HepG2 (cell line): ENCODE results near the gene CENPB. TPM values are rescaled to one million over a fixed set of nuclear protein-coding genes. Genes with fewer than 3 reads are reported as not detected.

Experiments
- ATAC-seq: fragments of 200-7000 bp; cut with Tn5 transposase; 3 replicates; pipeline ENCODE4 v1.9.1; 2020; ENCODE audit warnings: mild to moderate bottlenecking, moderate library complexity
- BruUV-seq: library from RNA; stranded (reverse); fragments of 400-500 nt; replicated peaks from 2 replicates; lab custom pipeline; 2021; lab: Mats Ljungman, UMichigan
- CTCF ChIA-PET: fragments of 300-600 bp; formaldehyde crosslinking; extraction: SDS; loops from one replicate; lab custom pipeline; 2021; ENCODE audit warnings: low total read pairs, inconsistent platforms, low intra/inter-chr PET ratio; lab: Yijun Ruan, JAX
- POLR2A ChIA-PET: fragments of 350-600 bp; sonication (Branson Sonifier 250); formaldehyde crosslinking; loops from one replicate; lab custom pipeline; 2020; ENCODE audit warnings: antibody characterized with exemption, inconsistent platforms; lab: Yijun Ruan, JAX
- DNase-seq: peaks from one replicate; pipeline ENCODE4 v3.0.0-alpha.2; 2015; ENCODE audit warnings: low spot score
- FAIRE-seq: peaks from 3 replicates; lab custom pipeline; 2011; peaks lifted over from hg19 to GRCh38; lab: Jason Lieb, UNC
- H2AFZ ChIP-seq: one replicate; pipeline ENCODE4 v1.6.1; 2011; ENCODE audit warnings: low read length, inconsistent platforms
- H3K27ac ChIP-seq: fragments of 300-600 bp; 3 replicates; pipeline ENCODE4 v1.8.0; 2011; ENCODE audit warnings: mixed run types, mild to moderate bottlenecking, mixed read lengths, low read length, inconsistent platforms; ENCODE audit not compliant: insufficient read depth; ENCODE audit errors: extremely low read length
- H3K27me3 ChIP-seq, 2 experiments: fragments of 200-600 bp in 1 of 2; 2 replicates in 1 of 2; 3 replicates in 1 of 2; pipeline versions ENCODE4 v1.6.0 to v1.8.0; 2011; ENCODE audit warnings: low read length in 2 of 2, mild to moderate bottlenecking in 2 of 2, moderate library complexity in 2 of 2, inconsistent platforms in 1 of 2; ENCODE audit not compliant: insufficient read depth in 2 of 2, control insufficient read depth in 1 of 2
- H3K36me3 ChIP-seq, 2 experiments: fragments of 200-600 bp in 1 of 2; replicated peaks in 1 of 2; 2 replicates in 1 of 2; 3 replicates in 1 of 2; pipeline versions ENCODE4 v1.5.1 to v1.8.0; 2011; ENCODE audit warnings: low read length in 2 of 2, inconsistent platforms in 1 of 2; ENCODE audit not compliant: insufficient read depth in 2 of 2, control insufficient read depth in 1 of 2
- H3K4me1 ChIP-seq: 2 replicates; pipeline ENCODE4 v1.5.1; 2012; ENCODE audit warnings: low read length, inconsistent platforms; ENCODE audit not compliant: insufficient read depth
- H3K4me2 ChIP-seq: 2 replicates; pipeline ENCODE4 v1.6.0; 2011; ENCODE audit warnings: low read depth, low read length, inconsistent platforms
- H3K4me3 ChIP-seq, 3 experiments: fragments of 200-600 bp in 1 of 3; sonication (generic), shearing (Covaris generic) in 1 of 3; replicated peaks in 1 of 3; 2 replicates each; pipeline ENCODE4 v1.5.1; 2011 to 2016; ENCODE audit warnings: low read length in 3 of 3, inconsistent platforms in 2 of 3, low read depth in 2 of 3, mild to moderate bottlenecking in 2 of 3, control low read depth in 1 of 3, mixed read lengths in 1 of 3; ENCODE audit not compliant: insufficient read depth in 1 of 3
- H3K79me2 ChIP-seq: one replicate; pipeline ENCODE4 v1.6.1; 2011; ENCODE audit warnings: low read length, inconsistent platforms; ENCODE audit not compliant: insufficient read depth
- H3K9ac ChIP-seq: 2 replicates; pipeline ENCODE4 v1.6.0; 2011; ENCODE audit warnings: mild to moderate bottlenecking, low read depth, low read length, inconsistent platforms; ENCODE audit not compliant: insufficient read depth
- H3K9me3 ChIP-seq: 2 replicates; pipeline ENCODE4 v1.5.1; 2012; ENCODE audit warnings: mild to moderate bottlenecking, low read length
- H4K20me1 ChIP-seq: 2 replicates; pipeline ENCODE4 v1.6.0; 2011; ENCODE audit warnings: inconsistent platforms, mild to moderate bottlenecking, low read length, moderate library complexity; ENCODE audit not compliant: insufficient read depth
- ATF5 ChIP-seq: sonication (generic); formaldehyde crosslinking; IDR thresholded peaks from 2 replicates; pipeline ENCODE4 v1.4.0; 2020; ENCODE audit warnings: mild to moderate bottlenecking, low read depth, missing genetic modification reagents
- BHLHE40 ChIP-seq: IDR thresholded peaks from 2 replicates; pipeline ENCODE4 v1.6.1; 2011; ENCODE audit warnings: low read length, improper control_type of control experiment
- HMG20B ChIP-seq: conservative IDR thresholded peaks from 2 replicates; pipeline ENCODE4 v1.6.1; 2016; ENCODE audit warnings: missing genetic modification reagents, missing compliant biosample characterization
- HOXA3 ChIP-seq: sonication (generic); formaldehyde crosslinking; IDR thresholded peaks from 2 replicates; pipeline ENCODE4 v1.5.0; 2020; ENCODE audit warnings: missing genetic modification reagents
- KLF12 ChIP-seq: sonication (generic); formaldehyde crosslinking; IDR thresholded peaks from 2 replicates; pipeline ENCODE4 v1.4.0; 2020; ENCODE audit warnings: missing genetic modification reagents, borderline replicate concordance
- PRDM10 ChIP-seq: sonication (generic); formaldehyde crosslinking; IDR thresholded peaks from 2 replicates; pipeline ENCODE4 v1.4.0; 2020; ENCODE audit warnings: low read depth, missing genetic modification reagents
- TEAD2 ChIP-seq: sonication (generic); formaldehyde crosslinking; IDR thresholded peaks from 2 replicates; pipeline ENCODE4 v1.9.0; 2021; ENCODE audit warnings: missing genetic modification reagents
- ZIK1 ChIP-seq: sonication (generic); formaldehyde crosslinking; IDR thresholded peaks from 2 replicates; pipeline ENCODE4 v1.5.0; 2020; ENCODE audit warnings: mild to moderate bottlenecking, low read depth, missing genetic modification reagents, borderline replicate concordance
- ZNF383 ChIP-seq: sonication (generic); formaldehyde crosslinking; IDR thresholded peaks from 2 replicates; pipeline ENCODE4 v1.4.0; 2020; ENCODE audit warnings: missing genetic modification reagents, mild to moderate bottlenecking, borderline replicate concordance
- ZNF564 ChIP-seq: sonication (generic); formaldehyde crosslinking; IDR thresholded peaks from 2 replicates; pipeline ENCODE4 v1.8.1; 2023; ENCODE audit warnings: mild to moderate bottlenecking, missing genetic modification reagents
- ZNF629 ChIP-seq: sonication (generic); formaldehyde crosslinking; conservative IDR thresholded peaks from 2 replicates; pipeline ENCODE4 v1.5.0; 2020; ENCODE audit warnings: missing genetic modification reagents
- WGBS: methylation state at CpG from one replicate; pipeline ENCODE4 v1.1.6; 2017; ENCODE audit warnings: low lambda C conversion rate; 5-methylcytosine and 5-hydroxymethylcytosine counted together
- in situ Hi-C: cut with HindIII; loops from 2 replicates; pipeline ENCODE4 v1.10.0; 2017; ENCODE audit warnings: low pct_unique_long_range_greater_than_20kb; ENCODE audit not compliant: extremely low pct_ligation_motif_present
- intact Hi-C: fragments of 100-400 bp; cut with micrococcal nuclease; formaldehyde crosslinking; loops from one replicate; pipeline ENCODE4 v1.10.0; 2022; ENCODE audit not compliant: unreplicated experiment
- polyA plus RNA-seq, 8 experiments: library from polyadenylated mRNA; depleted of rRNA in 3 of 8; stranded (reverse) in 7 of 8; unstranded in 1 of 8; fragments of >200 nt; fragmentation: Illumina TruSeq in 4 of 8; extraction: Trizol in 4 of 8; gene quantifications; 2 replicates each; pipeline versions ENCODE4 v1.2.1 to v1.2.3, GENCODE V29; 2011 to 2016; ENCODE audit warnings: low read depth in 4 of 8, missing spikeins in 1 of 8, mixed read lengths in 1 of 8; ENCODE audit not compliant: insufficient read depth in 1 of 8
- total RNA-seq, 5 experiments: library from RNA; depleted of rRNA; stranded (reverse); fragments of >200 nt; fragmentation: Illumina TruSeq; extraction: Trizol; gene quantifications; 2 replicates each; pipeline ENCODE4 v1.2.3, GENCODE V29; 2016; ENCODE audit warnings: low read depth in 1 of 5

Gene CENPB
- total and polyA plus RNA-seq, 2 of the 13 experiments (the other 11 are each of a cell fraction or from before 2014, with no cell fraction given): 10.4 to 54.5 TPM

GRCh38 chr20:3812975-3813847 lies 26.7 kb upstream of the CENPB start (continued):
- TF ChIP-seq HMG20B (CRISPR knock-in tag) (no peak), BHLHE40 (peak; percentile 41)

- peak overlapping the region; percentile 45 for H3K9ac ChIP-seq
- H3K36me3 ChIP-seq: no peaks in the 10 kb centered on the region
- H3K27me3 ChIP-seq: peaks cover 3 to 14% of the 10 kb centered on the region in 2 experiments; a peak in 3 of 5 replicates
- ChIA-PET CTCF (interaction anchor here (1.2 kb wide), 1 partner anchor 25 kb away, joined by 5 read pairs; the partner anchor contains the start of gene CENPB), POLR2A (interaction anchor here (0.8 to 2.8 kb wide), 5 partner anchors 8 to 33 kb away, joined by 3 to 10 read pairs (median 4); partner anchors contain the start of genes AP5S1, CDC25B and CENPB)
- peak overlapping the region; percentile 87 for H3K4me2 ChIP-seq
- DNase-seq (no peak), ATAC-seq (no peak), FAIRE-seq (no peak)
- no peaks in the 10 kb centered on the region for H3K79me2 ChIP-seq
- no TSS peak for BruUV-seq
- peak overlapping the region in 1 of 3 experiments; percentile 59; a peak in 2 of 6 replicates for H3K4me3 ChIP-seq
- no peaks in the 10 kb centered on the region for H3K9me3 ChIP-seq
- intact Hi-C loops: no loop called here
- no peak overlapping the region for H2AFZ ChIP-seq
- no peak overlapping the region for H3K27ac ChIP-seq
- 98% methylated on average over 9 of the region's 9 CpGs for WGBS
- in situ Hi-C loops: no loop called here
- peaks cover 55% of the 10 kb centered on the region for H3K4me1 ChIP-seq
- no peaks in the 10 kb centered on the region for H4K20me1 ChIP-seq
- TF ChIP-seq ZNF383 (0 out of 2 replicates have a peak, but pooled peaks have one; percentile 52), ZNF629 (CRISPR knock-in tag) (peak; percentile 85), KLF12 (0 out of 2 replicates have a peak, but pooled peaks have one; percentile 1), ZIK1 (CRISPR knock-in tag) (no peak), ZNF564 (CRISPR knock-in tag) (0 out of 2 replicates have a peak, but pooled peaks have one; percentile 14), ATF5 (CRISPR knock-in tag) (0 out of 2 replicates have a peak, but pooled peaks have one; percentile 17), PRDM10 (no peak), HOXA3 (no peak), TEAD2 (CRISPR knock-in tag) (no peak)
Measured at GRCh38 chr20:3812259-3812681, 25.7 kb upstream of the CENPB start.
